ENCODE measurements around the gene MARCHF10.

The MARCHF10 gene

DNA sequence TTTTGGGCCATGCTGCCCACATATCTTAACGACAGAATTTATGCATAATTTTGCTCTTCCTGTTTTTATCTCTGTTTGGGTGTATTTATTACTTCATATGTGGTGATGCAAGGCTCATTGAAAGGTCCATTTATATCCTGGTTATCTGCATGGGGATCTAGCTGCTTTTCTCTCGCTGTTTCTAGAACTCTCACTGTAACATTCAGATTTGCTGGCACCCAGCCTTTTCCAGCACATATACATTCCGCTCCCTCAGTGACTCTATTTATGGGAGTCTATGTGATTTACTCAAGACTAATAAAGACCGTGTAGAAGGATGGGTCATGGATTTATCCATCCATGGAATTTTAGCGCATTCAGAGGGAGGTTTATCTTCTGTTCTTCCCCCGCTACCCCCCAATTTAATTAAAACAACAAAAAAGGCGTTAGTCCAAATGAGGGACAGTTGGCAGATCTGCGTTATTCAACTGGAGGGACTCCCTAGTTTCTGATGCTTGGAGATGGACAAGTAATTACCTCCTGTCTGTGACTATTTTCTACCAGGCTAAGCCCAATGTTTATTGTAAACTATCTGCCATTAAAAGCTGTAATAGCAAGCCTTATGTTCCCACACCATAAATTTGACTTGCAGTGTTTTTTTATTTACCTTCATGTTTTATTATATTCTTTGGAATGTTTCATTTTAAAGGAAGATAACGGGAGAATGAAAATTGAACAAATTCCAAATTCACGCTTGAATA is 19.8 kb upstream of the MARCHF10 start:
- no peak for DNase-seq (ENCODE audit: low read depth in 1 of 2, low spot score in 1 of 2)
- TF ChIP-seq JUND (IDR thresholded peaks at IDR 0.05; ENCODE audit: low read depth), result no peak
- in situ Hi-C loops (cut with HindIII; ENCODE audit: low pct_unique_long_range_greater_than_20kb, low sequenced_read_pairs), result no loop called here

DNA sequence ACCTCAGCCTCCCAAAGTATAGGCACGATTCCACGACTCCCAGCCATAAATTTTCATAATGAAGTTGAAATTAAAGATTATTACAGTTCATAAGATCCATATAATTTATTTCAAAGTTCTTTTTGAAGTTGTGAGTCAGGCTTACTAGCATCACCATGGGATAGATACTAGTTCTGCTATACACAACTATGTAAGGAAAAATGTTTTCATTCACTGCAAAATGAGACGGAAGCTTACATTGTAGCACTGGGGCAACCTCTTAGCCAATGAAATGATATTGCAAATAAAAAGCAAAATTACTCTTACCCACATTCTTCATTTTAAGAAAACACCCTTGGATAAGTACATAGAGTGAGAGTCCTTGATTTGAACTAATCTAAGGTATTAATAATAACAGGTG is 18.8 kb upstream of the MARCHF10 start:
- in situ Hi-C loops (cut with HindIII; ENCODE audit: low pct_unique_long_range_greater_than_20kb, low sequenced_read_pairs), result no loop called here
- no peak for TF ChIP-seq JUND (IDR thresholded peaks at IDR 0.05; ENCODE audit: low read depth)
- DNase-seq (ENCODE audit: low read depth in 1 of 2, low spot score in 1 of 2), result no peak

DNA sequence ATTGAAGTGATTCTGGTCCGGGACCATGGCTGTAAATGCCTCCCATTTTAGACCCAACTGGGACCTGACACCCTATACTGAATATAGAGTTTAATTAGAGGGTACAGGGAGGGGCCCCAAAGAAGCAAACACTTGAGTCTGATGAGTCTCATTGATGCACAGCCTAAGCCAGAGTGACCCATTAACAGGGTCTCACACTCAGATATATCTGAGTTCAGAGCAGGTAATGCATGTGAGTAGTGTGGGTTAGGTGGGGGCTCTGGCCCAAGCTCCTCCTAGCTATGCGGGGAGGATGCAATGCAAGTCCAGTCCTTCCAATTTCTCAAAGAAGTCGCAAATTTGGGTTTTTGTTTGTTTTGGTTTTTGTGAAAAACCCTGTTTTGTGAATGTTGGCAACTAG is 17.1 kb upstream of the MARCHF10 start:
- no peak for DNase-seq (ENCODE audit: low read depth in 1 of 2, low spot score in 1 of 2)
- in situ Hi-C loops (cut with HindIII; ENCODE audit: low pct_unique_long_range_greater_than_20kb, low sequenced_read_pairs), result no loop called here

DNA sequence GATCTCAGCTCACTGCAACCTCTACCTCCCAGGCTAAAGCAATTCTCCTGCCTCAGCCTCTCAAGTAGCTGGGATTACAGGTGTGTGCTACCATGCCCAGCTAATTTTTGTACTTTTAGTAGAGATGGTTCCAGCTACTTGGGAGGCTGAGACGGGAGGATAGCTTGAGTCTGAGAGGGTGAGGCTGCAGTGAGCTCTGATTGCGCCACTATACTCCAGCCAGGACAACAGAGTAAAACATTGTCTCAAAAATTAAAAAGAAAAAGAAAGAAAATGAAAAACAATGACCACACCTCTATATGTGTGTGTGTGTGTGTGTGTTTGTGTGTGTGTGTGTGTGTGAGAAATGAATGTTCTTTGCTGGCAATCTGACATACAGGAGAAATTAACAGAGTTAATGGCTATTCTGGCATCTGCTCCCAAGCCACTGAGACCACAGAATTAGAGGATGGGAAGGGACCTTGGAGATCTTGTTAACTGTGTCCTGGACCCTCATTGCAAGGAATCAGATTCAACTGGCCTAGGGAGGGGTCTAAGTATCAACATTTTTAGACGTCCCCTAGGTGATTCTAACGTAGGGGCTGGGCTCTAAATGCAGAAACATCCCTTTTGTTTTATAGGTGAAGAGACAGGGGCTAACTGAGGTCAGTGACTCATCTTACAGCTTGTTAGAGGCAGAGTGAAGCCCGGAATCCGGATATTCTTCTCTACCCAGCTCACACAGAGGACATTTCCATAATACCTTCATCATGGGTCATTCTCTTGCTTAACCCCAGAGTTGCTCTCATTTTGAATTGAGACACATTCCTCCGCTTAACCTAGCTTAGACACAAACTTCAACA is 16.4 kb upstream of the MARCHF10 start:
- TF ChIP-seq JUND (IDR thresholded peaks at IDR 0.05; ENCODE audit: low read depth), result no peak
- in situ Hi-C loops (cut with HindIII; ENCODE audit: low pct_unique_long_range_greater_than_20kb, low sequenced_read_pairs), result no loop called here
- no peak for DNase-seq (ENCODE audit: low read depth in 1 of 2, low spot score in 1 of 2)

More for the DNA sequence above, 17.1 kb upstream of the MARCHF10 start:
- TF ChIP-seq JUND (IDR thresholded peaks at IDR 0.05; ENCODE audit: low read depth), result no peak

DNA sequence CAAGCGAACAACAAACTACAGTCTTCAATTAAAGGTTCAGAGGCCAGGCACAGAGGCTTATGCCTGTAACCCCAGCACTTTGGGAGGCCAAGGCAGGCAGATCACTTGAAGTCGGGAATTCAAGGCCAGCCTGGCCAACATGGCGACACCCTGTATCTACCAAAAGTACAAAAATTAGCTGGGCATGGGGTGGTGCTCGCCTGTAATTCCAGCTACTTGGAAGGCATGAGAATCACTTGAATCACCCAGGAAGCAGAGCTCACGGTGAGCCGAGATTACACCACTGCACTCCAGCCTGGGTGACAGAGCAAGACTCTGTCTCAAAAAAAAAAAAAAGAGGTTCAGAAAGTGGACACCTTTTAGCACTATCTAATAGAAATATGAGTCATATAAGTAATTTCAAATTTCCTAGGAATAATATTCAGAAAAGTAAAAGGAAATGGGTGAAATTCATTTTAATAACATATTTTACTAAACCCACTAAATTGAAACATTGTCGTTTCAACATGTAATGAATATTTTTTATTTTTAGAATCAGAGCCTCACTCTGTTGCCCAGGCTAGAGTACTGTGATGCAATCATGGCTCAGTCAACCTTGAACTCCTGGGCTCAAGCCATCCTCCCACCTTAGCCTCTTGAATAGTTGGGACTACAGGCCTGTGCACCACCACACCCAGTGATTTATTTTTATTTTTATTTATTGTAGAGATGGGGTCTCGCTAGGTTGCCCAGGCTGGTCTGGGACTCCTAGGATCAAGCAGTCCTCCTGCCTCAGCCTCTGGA is 15.2 kb upstream of the MARCHF10 start:
- in situ Hi-C loops (cut with HindIII; ENCODE audit: low pct_unique_long_range_greater_than_20kb, low sequenced_read_pairs), result no loop called here
- no peak for TF ChIP-seq JUND (IDR thresholded peaks at IDR 0.05; ENCODE audit: low read depth)
- DNase-seq (ENCODE audit: low read depth in 1 of 2, low spot score in 1 of 2), result no peak

DNA sequence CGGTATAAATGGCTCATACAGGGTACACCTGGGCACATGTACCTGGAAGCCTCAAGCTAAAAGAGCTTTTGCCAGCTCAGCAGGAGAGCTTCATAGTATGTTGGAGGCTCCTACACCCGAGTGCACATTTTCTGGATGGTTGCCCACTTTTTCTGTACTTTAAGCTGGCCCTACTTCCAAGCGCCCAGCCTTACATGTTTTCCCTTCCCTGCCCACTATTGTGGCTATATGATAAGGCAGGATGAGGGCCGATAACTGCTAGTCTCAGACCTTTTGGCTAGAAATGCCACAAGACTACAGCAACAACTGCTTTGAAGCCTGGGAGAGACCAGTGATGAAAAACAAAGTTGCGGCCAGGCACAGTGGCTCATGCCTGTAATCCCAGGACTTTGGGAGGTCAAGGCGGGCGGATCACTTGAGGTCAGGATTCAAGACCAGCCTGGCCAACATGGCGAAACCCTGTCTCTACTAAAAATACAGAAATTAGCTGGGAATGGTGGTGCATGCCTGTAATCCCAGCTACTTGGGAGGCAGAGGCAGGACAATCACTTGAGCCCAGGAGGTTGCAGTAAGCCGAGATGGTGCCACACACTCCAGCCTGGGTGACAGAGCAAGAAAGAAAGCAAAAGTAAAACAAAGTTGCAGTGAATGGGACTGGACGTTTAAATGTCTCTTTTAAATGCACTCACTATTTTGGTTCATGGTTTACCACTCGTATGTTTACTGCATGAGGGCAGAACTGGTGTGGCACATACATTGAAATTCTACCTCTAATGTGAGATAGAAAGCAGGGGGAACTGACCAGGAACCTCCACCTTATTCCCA is 14.2 kb upstream of the MARCHF10 start:
- no peak for TF ChIP-seq JUND (IDR thresholded peaks at IDR 0.05; ENCODE audit: low read depth)
- in situ Hi-C loops (cut with HindIII; ENCODE audit: low pct_unique_long_range_greater_than_20kb, low sequenced_read_pairs), result no loop called here
- DNase-seq (ENCODE audit: low read depth in 1 of 2, low spot score in 1 of 2), result no peak

DNA sequence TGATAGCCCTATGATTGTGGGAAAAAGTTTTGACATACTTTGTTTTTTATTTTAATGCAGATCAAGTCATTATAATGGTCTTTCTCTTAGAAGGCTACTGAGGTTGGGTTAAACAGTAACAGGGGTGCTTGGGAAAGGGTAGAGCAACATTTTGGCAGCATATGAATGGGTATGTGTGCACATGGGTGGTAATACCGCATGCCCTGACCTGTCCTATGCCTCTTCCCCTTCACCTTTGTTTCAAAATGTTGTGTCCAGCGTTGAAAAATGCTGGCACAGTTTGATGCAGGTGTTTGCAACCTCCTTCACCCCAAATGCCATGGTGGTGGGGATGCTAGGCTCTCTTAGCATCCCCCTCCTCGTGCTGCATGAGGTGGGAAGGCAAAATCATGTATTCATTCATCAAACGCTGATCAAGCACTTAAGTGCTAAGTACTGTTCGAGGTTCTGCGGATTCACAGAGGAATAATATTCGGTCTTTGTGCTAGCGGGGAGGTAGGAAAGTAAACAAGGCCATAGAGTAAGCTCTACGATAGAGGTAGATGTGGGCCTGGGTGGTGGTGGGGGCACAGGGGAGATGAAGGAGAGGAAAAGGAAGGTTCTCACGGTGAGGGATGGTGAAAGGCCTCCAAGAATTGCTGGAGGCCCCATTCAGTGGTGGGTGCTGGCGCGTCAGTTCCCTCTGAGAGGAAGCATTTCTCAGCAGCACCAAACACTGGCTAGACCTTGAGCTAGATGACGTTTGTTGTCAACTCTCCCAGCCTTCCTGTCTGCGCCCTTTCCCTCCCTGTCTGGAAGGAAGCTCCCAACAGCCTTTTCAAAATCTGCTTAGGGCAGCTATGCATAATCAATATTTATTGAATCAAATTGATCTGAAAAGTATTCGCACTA is 13.3 kb upstream of the MARCHF10 start:
- no peak for DNase-seq (ENCODE audit: low read depth in 1 of 2, low spot score in 1 of 2)
- in situ Hi-C loops (cut with HindIII; ENCODE audit: low pct_unique_long_range_greater_than_20kb, low sequenced_read_pairs), result no loop called here
- no peak for TF ChIP-seq JUND (IDR thresholded peaks at IDR 0.05; ENCODE audit: low read depth)

DNA sequence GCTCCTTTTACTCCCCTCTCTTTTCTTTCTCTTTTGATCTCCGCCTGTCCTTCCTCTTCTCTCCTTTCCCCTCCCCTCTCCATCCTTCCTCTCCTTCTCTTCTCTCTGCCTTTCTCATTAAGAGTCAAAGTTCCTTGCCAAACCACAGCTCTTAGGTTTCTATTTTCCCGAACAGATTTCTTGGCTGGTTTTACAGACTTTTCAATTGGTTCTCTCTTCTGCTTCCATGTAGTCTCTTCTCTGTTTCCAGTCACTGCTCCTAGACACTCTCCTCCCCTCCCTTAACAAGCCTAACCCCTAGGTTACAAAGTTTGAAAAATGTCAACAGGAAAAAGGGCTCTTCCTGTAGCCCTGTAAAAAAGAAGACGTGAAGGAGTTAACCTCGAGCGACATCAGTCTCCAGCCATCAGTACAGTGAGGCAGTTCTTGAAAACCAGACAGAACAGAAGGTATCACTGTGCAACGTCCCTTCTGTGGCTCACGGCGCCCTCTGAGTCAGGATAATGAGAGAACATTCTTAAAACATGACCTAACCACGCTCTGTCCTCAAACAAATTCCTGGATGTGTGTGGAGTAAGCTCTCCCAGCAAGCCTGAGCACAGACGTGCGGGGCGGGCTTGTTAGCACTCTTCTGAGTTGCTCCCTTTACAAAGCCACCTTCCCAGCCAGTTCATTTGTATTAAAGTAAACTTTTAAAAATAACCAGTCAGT is 11.6 kb upstream of the MARCHF10 start:
- TF ChIP-seq JUND (IDR thresholded peaks at IDR 0.05; ENCODE audit: low read depth), result peak; percentile 26; the same call in 1 of the 2 replicates
- in situ Hi-C loops (cut with HindIII; ENCODE audit: low pct_unique_long_range_greater_than_20kb, low sequenced_read_pairs), result no loop called here
- DNase-seq (ENCODE audit: low read depth in 1 of 2, low spot score in 1 of 2), result peak; percentile 88 to 92

DNA sequence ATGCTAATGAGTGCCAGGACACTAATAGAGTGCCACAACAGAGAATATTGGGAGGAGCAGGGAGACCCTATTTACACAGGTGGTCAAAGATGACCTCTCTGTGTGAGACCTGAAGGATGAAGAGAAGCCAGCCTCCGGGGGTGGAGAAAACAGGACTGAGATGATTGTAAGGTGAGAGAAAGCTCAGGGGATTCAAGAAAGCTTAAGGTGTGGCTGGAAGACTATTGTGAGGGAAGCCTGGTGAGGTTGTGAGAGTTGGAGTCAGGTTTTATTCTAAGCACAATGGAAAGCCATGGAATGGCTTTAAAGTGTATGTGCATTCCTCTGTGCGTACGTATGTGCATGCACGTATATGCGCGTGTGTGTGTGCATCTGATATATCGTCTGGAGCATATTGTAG is 10.4 kb upstream of the MARCHF10 start:
- DNase-seq (ENCODE audit: low read depth in 1 of 2, low spot score in 1 of 2), result no peak
- in situ Hi-C loops (cut with HindIII; ENCODE audit: low pct_unique_long_range_greater_than_20kb, low sequenced_read_pairs), result no loop called here

DNA sequence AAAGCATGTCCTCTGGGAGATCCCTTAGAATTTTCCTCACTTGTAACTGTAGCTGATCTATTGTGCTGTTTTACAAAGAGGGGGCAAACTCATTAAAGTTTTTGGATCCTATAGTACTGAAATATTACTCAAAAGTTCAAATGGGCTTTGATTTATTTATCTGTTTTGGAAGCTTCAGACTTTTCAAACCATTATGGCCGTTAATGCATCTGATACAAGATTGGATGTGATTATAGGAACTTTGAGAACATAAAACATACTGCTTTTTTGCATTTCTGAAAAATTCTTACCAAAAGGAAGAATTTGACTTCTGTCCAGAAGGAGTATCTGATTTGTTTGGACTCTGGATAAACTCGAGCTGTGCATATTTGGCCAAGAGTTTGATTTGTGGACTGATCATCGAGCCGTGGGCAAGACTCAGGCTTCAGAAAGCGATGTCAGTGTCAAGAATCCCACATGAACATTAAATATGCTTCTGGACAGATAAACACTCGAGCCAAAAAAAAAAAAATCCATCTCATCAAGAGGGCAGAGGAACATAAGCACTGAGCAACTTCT is 8.2 kb upstream of the MARCHF10 start:
- TF ChIP-seq JUND (IDR thresholded peaks at IDR 0.05; ENCODE audit: low read depth), result no peak
- peak in 1 of 2 experiments; percentile 44 for DNase-seq (ENCODE audit: low read depth in 1 of 2, low spot score in 1 of 2)
- in situ Hi-C loops (cut with HindIII; ENCODE audit: low pct_unique_long_range_greater_than_20kb, low sequenced_read_pairs), result no loop called here

More for the DNA sequence above, 10.4 kb upstream of the MARCHF10 start:
- TF ChIP-seq JUND (IDR thresholded peaks at IDR 0.05; ENCODE audit: low read depth), result no peak
